A549 (cell line): ENCODE results near the gene TMTC2.

Experiments
- CEBPB ChIP-seq, 2 experiments: fragments of >200 bp in 1 of 2; sonication (Bioruptor Twin) in 1 of 2; formaldehyde crosslinking in 1 of 2; IDR thresholded peaks; 2 replicates each; pipeline ENCODE4 v1.6.1; 2012 to 2016
- CTCF ChIP-seq: fragments of >200 bp; sonication (Bioruptor Twin); formaldehyde crosslinking; IDR thresholded peaks from 3 replicates; pipeline ENCODE4 v1.5.1; 2016
- ELK1 ChIP-seq: fragments of 150-350 bp; IDR thresholded peaks from 2 replicates; pipeline ENCODE4 v1.6.1; 2014; ENCODE audit warnings: low read depth, mild to moderate bottlenecking, low read length
- MAFK ChIP-seq: fragments of 450-650 bp; IDR thresholded peaks from 2 replicates; pipeline ENCODE4 v1.6.1; 2014; ENCODE audit not compliant: partially characterized antibody
- POLR2A ChIP-seq: IDR thresholded peaks from 2 replicates; pipeline ENCODE4 v1.6.1; 2012; ENCODE audit warnings: mild to moderate bottlenecking, low read length
- POLR2AphosphoS2 ChIP-seq: conservative IDR thresholded peaks from 2 replicates; pipeline ENCODE4 v1.6.1; 2012; ENCODE audit warnings: low read length, improper control_type of control experiment, inconsistent platforms

- TF ChIP-seq CTCF (no peak), CEBPB (IDR thresholded peaks at IDR 0.05) (no peak), MAFK (no peak), ELK1 (no peak), POLR2AphosphoS2 (no peak), POLR2A (no peak)
Measured at GRCh38 chr12:83179999-83180398, 493.3 kb downstream of the TMTC2 start.
